Psoas muscle (tissue), 8 donors: ENCODE results near the gene R3HCC1L. TPM values are rescaled to one million over a fixed set of nuclear protein-coding genes. Genes with fewer than 3 reads are reported as not detected.

Experiments
- ATAC-seq, 4 donors: fragments of 200-7000 bp; cut with Tn5 transposase; one replicate each; pipeline ENCODE4 v1.9.1; 2020; ENCODE audit warnings: moderate library complexity in 3 of 4, mild to moderate bottlenecking in 2 of 4
- DNase-seq, 2 donors: peaks; one replicate each; pipeline ENCODE4 v3.0.0-alpha.2; 2020
- H3K27ac ChIP-seq: fragments of 200-600 bp; one replicate; pipeline ENCODE4 v1.8.0; 2022
- H3K27me3 ChIP-seq, 3 donors: fragments of 200-600 bp in 1 of 3; one replicate each; pipeline versions ENCODE4 v1.6.1 to v1.8.0; 2013 to 2022; ENCODE audit warnings: low read length in 2 of 3, mild to moderate bottlenecking in 2 of 3, moderate library complexity in 1 of 3; ENCODE audit not compliant: insufficient read depth in 3 of 3
- H3K36me3 ChIP-seq, 2 donors: fragments of 200-600 bp in 1 of 2; one replicate each; pipeline versions ENCODE4 v1.6.1 to v1.8.0; 2013 to 2022; ENCODE audit warnings: low read depth in 1 of 2, mild to moderate bottlenecking in 1 of 2, moderate library complexity in 1 of 2; ENCODE audit not compliant: insufficient read depth in 1 of 2
- H3K4me1 ChIP-seq: fragments of 200-600 bp; one replicate; pipeline ENCODE4 v1.8.0; 2022
- H3K4me3 ChIP-seq: fragments of 200-600 bp; one replicate; pipeline ENCODE4 v1.8.0; 2022; ENCODE audit warnings: mild to moderate bottlenecking
- H3K9me3 ChIP-seq: fragments of 200-600 bp; one replicate; pipeline ENCODE4 v1.8.0; 2022
- CTCF ChIP-seq: fragments of 200-600 bp; IDR thresholded peaks from one replicate; pipeline ENCODE4 v1.8.0; 2022; ENCODE audit warnings: antibody characterized with exemption
- WGBS, 3 donors: extraction: QIAGEN DNeasy Blood & Tissue Kit; methylation state at CpG; one replicate each; pipeline versions ENCODE4 v1.1.6 to v1.1.7; 2013; 5-methylcytosine and 5-hydroxymethylcytosine counted together
- intact Hi-C, 2 donors: fragments of 100-400 bp; cut with DNase I; formaldehyde crosslinking; loops; one replicate each; pipeline versions ENCODE4 v1.11.0 to v1.14.2; 2022
- polyA plus RNA-seq, 3 donors: library from polyadenylated mRNA; stranded (reverse); fragments of 200-250 nt; gene quantifications; one replicate each; pipeline ENCODE4 v1.2.3, GENCODE V29; 2013
- total RNA-seq, 4 donors: library from RNA; stranded (reverse); fragmentation: NEBNext Ultra II Directional in 2 of 4; extraction: Animal tissue kit (Norgen Biotek cat#: 25700) in 2 of 4; gene quantifications; one replicate each; pipeline versions ENCODE4 v1.2.1 to v1.2.4, GENCODE V29; 2021 to 2023
- donor health status: healthy with polysubstance abuse.
- donor health status: DM: no; HTN: no; CAD: no; lungs with moderate emphysema.
- donor health status: Bipolar disorder and iron deficiency.
- donor health status: healthy.
- donor health status: DM: yes; HTN: yes; CAD: no.
- donor health status: DM: no; HTN: no; CAD: no.
- donor health status: DM: no; HTN: no; CAD: no.
- donor health status: DM: yes; HTN: yes; CAD: no.

Gene R3HCC1L
- total and polyA plus RNA-seq, 7 donors, result 5.2 to 18.3 (median 6.2) TPM

DNA sequence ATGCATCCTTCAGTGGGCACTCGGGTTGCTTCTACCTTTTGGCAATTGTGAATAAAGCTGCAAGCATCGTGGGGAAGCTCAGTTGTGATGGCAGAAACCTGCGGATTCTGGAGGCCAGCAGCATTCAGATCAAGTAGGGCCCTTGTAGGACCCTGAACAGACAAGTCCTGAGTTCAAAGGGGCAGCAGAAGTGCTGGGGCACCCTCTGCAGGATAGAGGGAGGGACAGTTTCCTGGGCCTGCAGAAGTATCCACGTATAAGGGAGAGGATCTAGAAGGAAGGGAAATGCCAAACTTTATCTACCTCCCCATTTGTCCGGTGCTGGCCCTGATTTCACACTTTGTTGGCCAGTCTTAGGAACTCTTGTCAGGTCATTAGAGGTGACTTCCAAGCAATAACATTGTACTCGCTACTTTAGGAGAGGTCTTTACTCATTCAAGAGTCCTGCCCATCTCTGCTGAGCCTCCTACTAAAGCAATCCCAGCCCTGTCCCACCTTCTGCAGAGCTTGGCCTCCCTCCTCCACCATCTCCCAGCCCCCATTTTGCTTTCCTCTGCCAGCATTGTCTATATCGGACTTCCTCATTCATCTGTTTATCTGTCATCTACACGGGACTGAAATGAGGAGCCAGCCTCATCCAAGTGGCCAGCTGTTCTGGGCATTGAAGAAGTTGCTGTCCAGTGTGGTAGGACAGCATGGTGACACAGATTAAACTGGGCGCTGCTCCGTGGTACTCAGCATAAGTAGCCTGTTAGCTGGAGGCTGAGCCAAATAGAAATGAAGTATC, 26.6 kb upstream of the R3HCC1L start:
- Histone ChIP-seq H3K4me1 (no peaks in the 10 kb centered on the region), H3K27me3 (peaks cover 0 to 3% (median 0%) of the 10 kb centered on the region in 3 donors), H3K27ac (no peak overlapping the region), H3K36me3 (no peaks in the 10 kb centered on the region), H3K9me3 (no peaks in the 10 kb centered on the region), H3K4me3 (no peak overlapping the region)
- intact Hi-C loops, result no loop called here
- ATAC-seq (no peak), DNase-seq (no peak)
- no peak for TF ChIP-seq CTCF
- WGBS, 3 donors, result 51 to 59% (median 51%) methylated on average over 10 of the region's 10 CpGs

DNA sequence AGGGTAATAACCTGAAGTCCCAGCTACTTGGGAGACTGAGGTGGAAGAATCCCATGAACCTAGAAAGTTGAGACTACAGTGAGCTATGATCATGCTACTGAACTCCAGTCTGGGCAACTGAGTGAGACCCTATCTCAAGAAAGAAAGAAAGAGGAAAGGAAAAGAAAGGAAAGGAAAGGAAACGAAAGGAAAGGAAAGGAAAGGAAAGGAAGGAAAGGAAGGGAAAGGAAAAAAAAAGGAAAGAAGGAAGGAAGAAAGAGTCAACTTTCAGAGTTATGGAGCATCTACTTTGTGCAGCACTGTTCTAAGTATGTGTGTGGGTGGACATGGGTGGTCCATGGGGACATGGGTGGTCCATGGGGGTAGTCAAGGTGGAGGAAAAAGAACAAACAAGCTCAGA, 24.1 kb upstream of the R3HCC1L start:
- Histone ChIP-seq H3K4me3 (no peak overlapping the region), H3K27ac (no peak overlapping the region), H3K36me3 (no peaks in the 10 kb centered on the region), H3K4me1 (no peaks in the 10 kb centered on the region), H3K9me3 (no peaks in the 10 kb centered on the region), H3K27me3 (peaks cover 0 to 10% (median 0%) of the 10 kb centered on the region in 3 donors)
- ATAC-seq (no peak), DNase-seq (no peak)
- 64 to 68% (median 68%) methylated on average over 1 of the region's 1 CpG for WGBS, 3 donors
- intact Hi-C loops, result no loop called here
- no peak for TF ChIP-seq CTCF

GRCh38 chr10:98115031-98115787, 19.2 kb upstream of the R3HCC1L start:
- DNase-seq (no peak), ATAC-seq (no peak)
- Histone ChIP-seq H3K4me1 (no peaks in the 10 kb centered on the region), H3K27me3 (peaks cover 0 to 24% (median 0%) of the 10 kb centered on the region in 3 donors), H3K36me3 (no peaks in the 10 kb centered on the region), H3K9me3 (no peaks in the 10 kb centered on the region), H3K4me3 (no peak overlapping the region), H3K27ac (no peak overlapping the region)
- no peak for TF ChIP-seq CTCF
- intact Hi-C loops, result no loop called here
- 54 to 57% (median 55%) methylated on average over 10 of the region's 10 CpGs for WGBS, 3 donors

- Histone ChIP-seq H3K36me3 (no peaks in the 10 kb centered on the region), H3K4me1 (no peaks in the 10 kb centered on the region), H3K4me3 (no peak overlapping the region), H3K27me3 (peaks cover 0 to 17% (median 0%) of the 10 kb centered on the region in 3 donors), H3K27ac (no peak overlapping the region), H3K9me3 (no peaks in the 10 kb centered on the region)
- intact Hi-C loops, result no loop called here
- no peak for ATAC-seq
- no peak for TF ChIP-seq CTCF
- WGBS, 3 donors, result 85 to 90% (median 88%) methylated on average over 4 of the region's 4 CpGs
- no peak for DNase-seq
These were observed 14.6 kb upstream of the R3HCC1L start for GRCh38 chr10:98119891-98120290.
